ENCODE measurements around the gene BDKRB2. TPM values are rescaled to one million over a fixed set of nuclear protein-coding genes. Genes with fewer than 3 reads are reported as not detected.
"Not testable (repeated sequence)": the region's sequence is repeated elsewhere in the genome, so short reads cannot be mapped to it uniquely, and the experiment has no call there.

BDKRB2 gene
- total RNA-seq, 2 donors from 2014 or later: 11.3 to 23.3 TPM

- Histone ChIP-seq H3K36me3 (peaks cover 6% of the 10 kb centered on the region), H3K9me3 (no peaks in the 10 kb centered on the region), H3K4me3 (no peak overlapping the region), H3K9ac (ENCODE audit: low read depth in 2 of 2, low read length in 2 of 2) (peak overlapping the region in 1 of 2 donors; percentile 51), H3K27ac (peak overlapping the region; percentile 64), H3K27me3 (no peaks in the 10 kb centered on the region), H3K4me1 (no peaks in the 10 kb centered on the region)
- no peak for TF ChIP-seq CTCF (IDR thresholded peaks at IDR 0.05)
- peak; percentile 79 for DNase-seq
- intact Hi-C loops (cut with DNase I): no loop called here
These were observed 35.1 kb downstream of the BDKRB2 start for GRCh38 chr14:96239711-96240141.

- intact Hi-C loops (cut with DNase I): no loop called here
- H3K36me3 ChIP-seq: peaks cover 6% of the 10 kb centered on the region
These were observed 36.0 kb downstream of the BDKRB2 start for GRCh38 chr14:96240641-96241040.

GRCh38 chr14:96242126-96242525 lies 37.5 kb downstream of the BDKRB2 start:
- no peak for DNase-seq
- intact Hi-C loops (cut with DNase I): no loop called here
- H3K9ac ChIP-seq (ENCODE audit: low read depth in 2 of 2, low read length in 2 of 2): no peak overlapping the region

More at GRCh38 chr14:96240641-96241040, 36.0 kb downstream of the BDKRB2 start:
- Histone ChIP-seq H3K27me3 (no peaks in the 10 kb centered on the region), H3K9me3 (no peaks in the 10 kb centered on the region), H3K4me3 (no peak overlapping the region), H3K4me1 (no peaks in the 10 kb centered on the region), H3K27ac (no peak overlapping the region), H3K9ac (ENCODE audit: low read depth in 2 of 2, low read length in 2 of 2) (no peak overlapping the region)
- no peak for DNase-seq
- TF ChIP-seq CTCF (IDR thresholded peaks at IDR 0.05): no peak

GRCh38 chr14:96243785-96244184 lies 39.1 kb downstream of the BDKRB2 start:
- intact Hi-C loops (cut with DNase I): no loop called here
- Histone ChIP-seq H3K27me3 (no peaks in the 10 kb centered on the region), H3K36me3 (peaks cover 6% of the 10 kb centered on the region), H3K27ac (no peak overlapping the region), H3K9ac (ENCODE audit: low read depth in 2 of 2, low read length in 2 of 2) (no peak overlapping the region), H3K4me1 (no peaks in the 10 kb centered on the region), H3K9me3 (no peaks in the 10 kb centered on the region), H3K4me3 (no peak overlapping the region)
- no peak for DNase-seq
- no peak for TF ChIP-seq CTCF (IDR thresholded peaks at IDR 0.05)

More at GRCh38 chr14:96242126-96242525, 37.5 kb downstream of the BDKRB2 start:
- Histone ChIP-seq H3K27me3 (no peaks in the 10 kb centered on the region), H3K9me3 (no peaks in the 10 kb centered on the region), H3K27ac (no peak overlapping the region), H3K4me1 (no peaks in the 10 kb centered on the region), H3K4me3 (no peak overlapping the region), H3K36me3 (peaks cover 6% of the 10 kb centered on the region)
- TF ChIP-seq CTCF (IDR thresholded peaks at IDR 0.05): no peak

GRCh38 chr14:96245074-96245473 lies 40.4 kb downstream of the BDKRB2 start:
- H3K27me3 ChIP-seq; H3K4me3 ChIP-seq; H3K9me3 ChIP-seq; H3K36me3 ChIP-seq; intact Hi-C loops (cut with DNase I); H3K9ac ChIP-seq (ENCODE audit: low read depth in 2 of 2, low read length in 2 of 2); H3K27ac ChIP-seq; DNase-seq; H3K4me1 ChIP-seq: not testable (repeated sequence)

- intact Hi-C loops (cut with DNase I): no loop called here
- Histone ChIP-seq H3K4me1 (no peaks in the 10 kb centered on the region), H3K4me3 (no peak overlapping the region), H3K36me3 (peaks cover 5% of the 10 kb centered on the region), H3K27me3 (no peaks in the 10 kb centered on the region), H3K9me3 (no peaks in the 10 kb centered on the region), H3K27ac (no peak overlapping the region), H3K9ac (ENCODE audit: low read depth in 2 of 2, low read length in 2 of 2) (no peak overlapping the region)
- TF ChIP-seq CTCF (IDR thresholded peaks at IDR 0.05): no peak
- no peak for DNase-seq
These were observed 41.3 kb downstream of the BDKRB2 start for GRCh38 chr14:96245710-96246538.
